OCI-M1 (cell line): ENCODE data around the gene NHP2.

Experiments used
- DNase-seq: peaks from one replicate; lab custom pipeline; 2025; lab: John Stamatoyannopoulos, UW

Gene NHP2

DNA sequence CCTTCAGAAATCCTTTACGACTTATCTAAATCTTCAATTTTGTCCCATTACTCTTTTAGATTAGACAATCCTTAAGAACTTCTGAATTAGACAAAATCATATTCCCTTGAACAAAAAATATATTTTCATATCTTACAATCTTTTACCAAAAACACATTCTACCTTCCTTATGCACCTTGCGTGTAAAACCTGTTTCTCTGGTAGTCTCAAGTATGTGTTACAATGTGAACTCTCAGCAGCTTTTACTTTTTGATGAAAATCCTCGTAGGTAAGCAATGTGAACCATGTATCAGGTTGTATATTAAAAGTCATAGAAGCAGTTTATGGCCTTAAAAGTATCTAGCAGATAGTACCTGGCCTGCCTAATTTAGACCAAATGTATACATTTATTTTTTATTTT lies 20.8 kb upstream of the NHP2 start:
- DNase-seq = no peak

DNA sequence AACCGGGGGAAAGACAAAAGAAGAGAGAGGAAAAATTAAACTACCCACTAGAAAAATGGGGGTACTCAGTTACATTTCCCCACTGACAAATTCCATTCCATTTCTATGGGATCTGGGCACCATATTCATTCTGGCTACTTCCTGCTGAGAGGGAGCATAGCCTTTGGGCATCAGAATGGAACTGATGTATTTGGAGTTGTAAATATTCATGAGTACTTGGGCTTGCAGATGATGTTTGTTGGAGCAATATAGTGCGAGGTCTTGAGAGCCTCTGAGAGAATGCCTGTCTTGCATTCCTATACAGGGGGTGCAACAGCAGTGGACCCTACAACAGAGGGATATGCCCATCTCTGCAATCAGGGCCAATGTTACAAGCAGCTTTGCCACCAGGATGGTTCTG lies 16.8 kb upstream of the NHP2 start:
- no peak for DNase-seq

DNA sequence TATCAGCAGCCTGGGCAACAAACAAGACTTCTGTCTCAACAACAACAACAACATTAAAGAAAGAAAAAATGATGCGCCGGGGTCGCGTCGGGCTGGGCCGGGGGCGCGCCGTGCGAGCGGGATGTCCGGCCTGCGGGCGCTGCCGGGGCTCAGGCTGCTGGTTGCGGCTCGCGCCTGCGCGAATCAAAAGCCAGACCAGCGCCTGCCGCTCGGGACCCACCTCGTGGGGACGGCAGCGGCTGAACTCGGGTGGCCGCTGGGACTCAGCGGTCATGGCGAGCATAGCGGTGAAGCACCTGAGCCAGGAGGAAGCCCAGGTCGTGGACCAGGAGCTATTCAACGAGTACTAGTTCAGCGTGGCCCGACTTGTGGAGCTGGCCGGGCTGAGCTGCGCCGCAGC lies 11.9 kb upstream of the NHP2 start:
- DNase-seq = no peak

DNA sequence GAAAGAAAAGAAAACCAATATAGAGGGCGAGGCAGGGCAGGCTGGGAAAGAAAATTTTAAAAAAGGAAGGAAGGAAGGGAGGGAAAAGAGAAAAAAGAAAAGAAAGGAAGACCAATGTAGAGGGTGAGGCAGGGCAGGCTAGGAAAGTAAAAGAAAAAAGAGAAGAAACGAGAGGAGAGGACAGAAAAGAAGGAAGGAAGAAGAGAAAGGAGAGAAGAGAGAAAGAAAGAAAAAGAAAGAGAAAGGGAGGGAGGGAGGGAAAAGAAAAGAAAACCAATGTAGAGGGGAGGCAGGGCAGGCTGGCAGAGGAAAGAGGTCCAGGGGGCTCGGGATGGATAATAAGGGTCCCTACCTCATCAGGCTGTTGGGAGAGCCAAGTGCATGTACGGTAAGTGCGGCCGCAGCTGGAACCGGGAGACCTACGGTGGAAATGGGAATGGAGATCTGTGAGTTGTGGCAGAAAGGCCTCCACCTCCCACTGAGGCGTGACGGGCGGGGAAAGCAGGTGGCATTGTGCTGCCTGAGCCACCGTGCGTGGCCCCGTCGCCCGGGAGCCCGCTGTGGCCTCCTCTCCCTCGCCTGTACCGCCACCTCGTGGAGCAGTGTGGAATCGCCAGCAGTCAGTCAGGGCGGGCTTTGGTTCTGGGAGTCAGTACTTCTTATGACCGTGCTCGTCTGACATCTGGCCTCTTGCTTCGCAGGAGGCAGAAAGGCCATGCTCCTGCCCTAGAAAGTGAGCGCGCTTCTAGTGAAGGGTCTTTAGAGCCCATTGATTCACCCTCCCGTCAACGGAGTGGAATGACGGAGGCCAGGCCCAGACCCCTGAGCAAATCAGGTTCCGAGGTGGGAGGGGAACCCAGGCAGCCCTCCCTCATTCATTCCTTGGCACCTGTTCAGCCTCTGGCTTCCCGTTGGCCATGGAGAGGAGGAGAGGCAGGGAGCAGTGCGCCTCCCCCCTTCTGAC lies 10.4 kb upstream of the NHP2 start:
- DNase-seq = peak; percentile 92

DNA sequence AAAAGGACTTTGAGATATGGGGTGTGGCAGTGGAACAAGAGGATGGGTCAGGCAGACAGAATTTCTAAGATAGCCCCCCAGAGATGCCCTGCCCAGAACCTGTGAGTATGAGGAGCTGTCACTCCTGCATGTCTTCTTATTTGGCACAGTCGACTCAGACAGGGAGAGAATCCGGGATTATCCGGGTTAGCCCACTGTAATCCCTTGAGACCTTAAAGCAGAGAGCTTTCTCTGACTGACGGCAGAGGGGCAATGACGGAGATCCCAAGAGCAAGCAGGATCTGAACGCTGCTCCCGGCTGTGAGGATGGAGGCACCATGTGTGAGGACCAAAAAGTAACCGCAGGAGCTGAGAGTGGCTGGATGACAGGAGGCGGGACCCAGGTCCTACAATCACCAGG lies 8.8 kb upstream of the NHP2 start:
- DNase-seq = no peak

DNA sequence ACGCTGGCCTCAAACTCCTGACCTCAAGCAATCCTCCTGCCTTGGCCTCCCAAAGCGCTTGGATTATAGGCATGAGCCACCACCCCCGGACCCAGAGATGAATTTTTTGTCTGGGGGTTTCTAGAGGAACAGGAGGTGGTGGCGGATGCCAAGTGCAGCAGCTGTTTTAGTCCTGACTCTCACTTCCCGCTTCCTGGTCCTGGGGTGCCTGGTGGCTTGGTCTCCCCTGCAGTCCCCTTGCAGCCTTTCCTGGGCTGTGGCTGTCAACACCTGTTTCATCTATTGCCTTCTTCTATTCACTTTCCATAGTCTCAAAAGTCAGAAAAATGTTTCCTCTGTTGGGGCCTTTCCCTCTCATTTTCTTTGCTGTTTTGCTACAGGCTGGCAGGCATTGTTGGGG lies 6.5 kb upstream of the NHP2 start:
- no peak for DNase-seq

DNA sequence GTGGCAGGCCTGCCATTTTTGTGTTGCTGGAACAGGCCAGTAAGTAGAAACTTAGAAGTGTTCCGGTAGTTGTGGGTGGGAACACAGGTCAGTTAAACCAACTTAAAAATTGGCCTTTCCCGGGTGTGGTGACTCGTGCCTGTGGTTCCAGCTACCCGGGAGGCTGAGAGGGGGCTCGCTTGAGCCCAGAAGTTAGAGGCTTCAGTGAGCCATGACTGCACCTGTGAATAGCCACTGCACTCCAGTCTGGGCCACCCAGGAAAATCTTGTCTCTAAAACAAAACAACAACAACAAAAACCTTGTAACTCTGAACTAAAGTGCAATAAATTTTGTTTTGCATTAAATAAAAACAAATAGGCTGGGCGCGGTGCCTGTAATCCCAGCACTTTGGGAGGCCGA lies 1.4 kb upstream of the NHP2 start:
- no peak for DNase-seq

DNA sequence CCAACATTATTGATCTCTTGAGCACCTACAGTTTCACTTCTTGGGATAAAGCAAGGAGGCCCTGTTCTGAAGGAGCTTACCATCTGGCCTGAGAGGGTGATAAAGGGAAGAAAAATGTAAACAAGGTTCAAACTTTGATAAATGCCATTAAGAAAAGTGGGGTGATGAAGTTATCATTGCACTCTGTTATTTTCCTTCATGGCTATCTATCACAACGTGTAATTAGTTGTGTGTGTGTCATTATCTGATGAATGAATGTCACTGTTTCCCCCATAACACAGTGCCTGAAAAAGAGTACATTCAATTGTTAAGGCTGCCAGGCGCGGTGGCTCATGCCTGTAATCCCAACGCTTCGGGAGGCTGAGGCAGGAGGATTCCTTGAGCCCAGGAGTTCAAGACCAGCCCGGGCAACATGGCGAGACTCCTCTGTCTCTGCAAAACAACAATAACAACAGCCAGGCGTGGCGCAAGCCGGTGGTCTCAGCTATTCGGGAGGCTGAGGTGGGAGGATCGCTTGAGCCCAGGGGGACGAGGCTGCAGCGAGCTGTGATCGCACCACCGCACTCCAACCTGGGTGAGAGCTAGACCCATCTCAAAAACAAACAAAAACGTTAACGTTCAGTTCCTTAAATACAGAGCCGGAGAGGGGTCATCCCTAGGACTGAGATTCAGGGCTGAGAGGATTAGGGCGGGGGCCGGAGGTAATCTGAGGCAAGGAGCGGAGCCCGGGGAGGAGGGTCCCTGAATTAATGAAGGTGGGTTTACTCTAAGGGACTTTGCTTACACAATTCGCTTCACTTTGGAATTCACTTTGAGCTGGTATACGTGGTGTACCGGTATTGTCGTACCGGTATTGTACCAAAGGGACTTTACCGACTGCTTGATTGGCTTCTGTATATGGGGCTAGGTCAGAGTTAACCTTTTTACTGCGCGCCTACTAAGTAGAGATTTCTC lies 917 bp downstream of the NHP2 start:
- DNase-seq = no peak

DNA sequence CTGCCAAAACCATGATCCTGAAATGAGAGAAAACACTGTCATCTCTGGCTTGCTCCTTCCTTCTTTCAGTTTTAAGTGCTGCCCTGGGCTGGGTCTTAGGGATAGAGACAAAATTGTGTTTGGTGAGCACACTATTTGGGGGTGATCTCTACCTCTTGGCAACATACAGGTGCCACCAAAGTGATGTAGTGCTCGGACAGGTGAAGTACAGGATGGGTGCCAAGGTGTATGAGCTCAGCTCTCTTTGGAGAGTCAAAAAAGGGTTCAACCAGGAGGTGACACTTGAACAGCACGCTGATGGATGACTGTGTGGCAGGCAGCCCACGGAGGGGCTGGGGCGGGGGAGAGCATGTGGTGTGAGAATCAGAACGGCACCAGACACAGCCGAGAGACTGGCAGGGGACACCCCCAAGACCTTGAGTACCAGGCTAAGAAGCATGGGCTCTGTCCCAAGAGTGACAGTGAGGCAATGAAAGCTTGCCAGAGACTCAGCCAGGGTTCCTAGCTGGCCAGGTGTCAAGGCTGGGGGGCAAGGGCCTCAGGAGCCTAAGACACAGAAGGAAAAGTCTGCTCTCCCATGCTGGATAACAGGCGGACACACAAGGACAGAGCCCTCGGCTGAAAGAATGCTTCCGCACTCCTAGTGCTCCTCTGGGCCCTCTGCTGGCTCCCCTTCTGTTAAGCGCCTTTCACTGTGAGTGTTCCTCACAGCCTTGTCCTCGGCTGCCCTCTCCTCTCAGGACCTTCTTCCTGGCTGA lies 2.5 kb downstream of the NHP2 start:
- DNase-seq = no peak

DNA sequence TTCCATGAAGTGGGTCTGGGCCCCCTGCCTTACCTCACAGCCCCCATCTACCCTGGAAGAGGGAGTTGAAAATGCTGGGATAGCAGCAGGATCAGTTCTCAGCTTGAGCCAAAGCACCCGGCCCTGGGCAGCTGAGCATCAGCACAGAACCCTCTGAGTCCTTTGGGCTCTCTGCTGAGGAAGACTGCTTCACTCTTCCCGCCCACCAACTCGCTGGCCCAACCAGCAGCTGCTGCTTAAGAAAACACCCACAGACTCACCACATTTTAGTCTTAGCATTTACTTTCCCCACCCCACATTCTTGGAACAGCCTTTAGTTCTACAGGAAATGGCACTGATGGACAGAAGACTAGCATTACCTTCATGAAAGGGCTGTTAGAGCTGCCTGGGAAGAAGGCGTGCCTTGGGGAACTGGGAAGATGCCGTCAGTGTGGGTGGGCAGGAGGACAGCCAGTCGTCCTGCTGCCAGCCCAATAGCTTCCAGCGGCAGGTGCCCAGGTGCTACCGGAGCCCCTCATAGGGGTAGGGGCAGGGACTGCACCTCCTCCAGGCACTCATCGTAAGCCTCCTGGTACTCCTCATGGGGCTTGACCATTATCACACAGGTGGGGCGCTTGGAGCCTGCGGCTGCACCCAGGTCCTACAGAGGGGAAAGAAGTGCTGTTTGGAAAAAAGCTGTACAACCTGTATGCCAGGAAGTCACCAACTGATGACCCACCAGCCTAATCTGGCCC lies 4.3 kb downstream of the NHP2 start:
- DNase-seq = no peak

DNA sequence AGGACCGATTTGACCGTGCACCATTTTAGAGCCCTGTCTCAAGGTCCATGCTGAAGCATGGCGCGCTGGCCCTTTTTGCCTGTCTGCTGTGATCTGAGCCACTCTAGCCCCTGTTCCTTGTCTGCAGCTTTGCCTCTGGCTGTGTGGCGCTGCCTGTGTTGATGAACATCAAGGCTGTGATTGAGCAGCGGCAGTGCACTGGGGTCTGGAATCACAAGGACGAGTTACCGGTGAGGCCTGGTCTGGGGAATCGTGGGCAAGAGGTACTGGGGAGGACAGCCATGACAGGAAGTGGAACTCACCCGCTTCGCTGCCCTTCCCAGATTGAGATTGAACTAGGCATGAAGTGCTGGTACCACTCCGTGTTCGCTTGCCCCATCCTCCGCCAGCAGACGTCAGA lies 6.3 kb downstream of the NHP2 start:
- DNase-seq = no peak

DNA sequence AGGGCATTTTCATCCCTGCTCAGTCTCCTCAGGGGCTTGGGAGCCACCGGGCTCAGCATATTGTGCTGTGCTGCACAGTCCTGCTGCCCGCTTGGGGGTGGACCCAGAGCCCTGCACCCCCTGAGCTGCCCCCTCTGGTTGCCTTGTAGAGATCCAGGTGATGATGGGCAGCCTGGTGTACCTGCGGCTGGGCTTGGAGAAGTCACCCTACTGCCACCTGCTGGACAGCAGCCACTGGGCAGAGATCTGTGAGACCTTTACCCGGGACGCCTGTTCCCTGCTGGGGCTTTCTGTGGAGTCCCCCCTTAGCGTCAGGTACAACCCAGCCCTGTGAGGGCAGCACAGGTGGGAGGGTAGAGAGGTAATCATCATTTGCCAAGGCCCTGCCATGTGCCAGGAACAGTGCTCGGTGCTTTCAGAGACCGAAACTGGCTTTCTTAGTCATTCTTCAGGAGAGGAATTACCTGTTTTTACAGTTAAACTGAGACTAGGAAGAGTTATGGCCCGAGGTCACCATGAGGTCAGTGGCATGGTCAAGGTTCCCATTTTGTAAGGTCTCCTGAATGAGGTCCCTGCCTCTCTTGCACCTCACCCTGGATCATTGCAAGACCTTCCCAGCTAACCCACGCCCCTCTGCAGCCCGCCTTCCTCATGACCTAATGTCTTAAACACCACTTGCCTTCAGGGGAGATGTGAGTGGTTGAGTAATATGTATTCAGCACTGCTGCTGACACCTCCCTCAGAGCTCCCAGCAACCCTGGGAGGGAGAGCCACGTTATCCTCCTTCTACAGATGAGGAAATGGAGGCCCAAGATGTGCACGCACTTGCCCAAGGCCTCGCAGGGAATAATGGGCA lies 7.5 kb downstream of the NHP2 start:
- DNase-seq = peak; percentile 47

DNA sequence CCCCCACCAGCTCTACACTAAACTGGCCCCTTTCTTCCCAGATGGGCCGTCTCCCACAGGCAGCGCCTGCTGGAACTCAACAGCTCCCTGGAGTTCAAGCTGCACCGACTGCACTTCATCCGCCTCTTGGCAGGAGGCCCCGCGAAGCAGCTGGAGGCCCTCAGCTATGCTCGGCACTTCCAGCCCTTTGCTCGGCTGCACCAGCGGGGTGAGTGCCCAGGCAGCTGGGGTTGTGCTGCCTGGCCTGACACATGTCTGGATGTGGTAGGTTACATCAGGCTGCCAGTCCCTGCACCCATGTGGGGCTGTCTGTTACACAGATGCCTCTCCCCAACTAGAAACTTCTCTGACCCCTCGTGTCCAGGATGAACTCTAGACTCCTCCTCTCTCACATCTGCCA lies 9.8 kb downstream of the NHP2 start:
- DNase-seq = no peak

DNA sequence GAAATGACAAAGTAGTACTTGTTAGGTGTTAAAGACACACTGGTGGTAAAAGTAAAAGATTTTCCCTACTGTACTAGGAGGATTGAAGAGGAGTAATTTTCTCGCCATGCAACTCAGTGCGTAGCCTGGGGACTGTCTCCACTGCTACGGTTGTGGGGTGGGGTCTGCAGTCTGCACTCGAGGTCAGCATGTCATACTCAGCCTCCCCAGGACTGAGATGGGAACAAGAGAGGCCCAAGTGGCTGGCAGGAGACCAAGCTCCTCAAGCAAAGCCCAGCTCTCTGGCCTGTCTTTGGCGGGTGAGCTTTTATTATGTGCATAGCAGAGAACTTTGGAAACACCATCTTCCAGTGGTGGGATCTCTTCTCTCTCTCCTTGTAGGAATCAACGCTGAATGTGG lies 10.4 kb downstream of the NHP2 start:
- no peak for DNase-seq

DNA sequence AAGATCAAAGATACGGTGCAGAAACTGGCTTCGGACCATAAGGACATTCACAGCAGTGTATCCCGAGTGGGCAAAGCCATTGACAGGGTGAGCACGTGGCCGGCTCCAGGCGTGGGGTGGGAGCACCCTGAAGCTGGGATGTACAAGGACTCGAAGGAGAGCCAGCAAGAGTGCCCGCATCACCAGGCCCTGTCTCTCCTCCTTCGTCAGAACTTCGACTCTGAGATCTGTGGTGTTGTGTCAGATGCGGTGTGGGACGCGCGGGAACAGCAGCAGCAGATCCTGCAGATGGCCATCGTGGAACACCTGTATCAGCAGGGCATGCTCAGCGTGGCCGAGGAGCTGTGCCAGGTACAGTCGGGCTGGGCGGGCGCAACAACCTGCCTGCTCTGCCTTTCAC lies 11.0 kb downstream of the NHP2 start:
- no peak for DNase-seq

DNA sequence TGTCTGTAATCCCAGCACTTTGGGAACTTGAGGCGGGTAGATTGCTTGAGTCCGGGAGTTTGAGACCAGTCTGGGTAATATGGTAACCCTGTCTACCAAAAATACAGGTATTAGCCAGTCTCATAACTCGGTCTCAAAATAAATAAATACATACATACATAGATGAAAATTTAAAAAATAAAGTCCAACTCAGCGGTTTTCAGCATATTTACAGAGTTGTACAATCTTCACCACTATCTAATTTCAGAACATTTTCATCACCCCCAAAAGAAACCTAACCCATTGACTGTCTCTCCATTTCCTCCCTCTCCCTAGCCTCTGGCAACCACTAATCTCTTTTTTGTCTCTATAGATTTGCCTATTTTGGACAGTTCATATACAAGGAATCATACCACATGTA lies 12.1 kb downstream of the NHP2 start:
- DNase-seq = no peak

DNA sequence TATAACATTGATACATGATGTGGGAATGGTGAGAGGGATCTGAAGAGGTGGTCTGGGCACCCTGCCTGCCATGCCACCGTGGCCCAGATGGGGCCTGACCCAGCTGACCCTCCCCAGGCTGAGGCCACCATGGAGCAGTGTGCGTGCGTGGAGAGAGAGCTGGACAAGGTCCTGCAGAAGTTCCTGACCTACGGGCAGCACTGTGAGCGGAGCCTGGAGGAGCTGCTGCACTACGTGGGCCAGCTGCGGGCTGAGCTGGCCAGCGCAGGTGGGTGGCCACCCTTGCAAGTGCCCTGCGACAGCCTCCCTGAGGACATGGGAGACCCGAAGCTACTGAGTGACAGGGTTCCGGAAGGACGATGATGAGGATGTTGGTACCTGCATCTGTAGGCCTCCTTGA lies 15.7 kb downstream of the NHP2 start:
- DNase-seq = no peak

DNA sequence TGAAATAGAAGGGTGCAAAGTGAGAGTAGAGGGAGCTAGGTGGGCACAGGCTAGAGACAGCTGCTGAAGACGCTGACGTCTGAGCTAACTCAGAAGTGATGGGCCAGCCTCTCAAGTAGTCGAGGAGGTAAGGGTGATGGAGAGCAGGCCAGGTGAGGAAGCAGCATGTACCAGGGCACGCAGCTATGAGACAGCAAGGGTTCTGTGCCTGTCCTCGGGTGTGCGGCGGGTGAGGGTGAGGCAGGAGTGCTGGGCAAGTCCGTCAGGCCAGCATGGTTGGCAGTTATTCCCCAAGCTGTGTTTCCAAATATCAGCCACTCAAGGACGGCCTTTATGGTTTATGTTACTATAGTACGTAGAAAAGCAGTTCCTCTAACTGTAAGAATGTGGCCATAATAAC lies 16.7 kb downstream of the NHP2 start:
- no peak for DNase-seq

DNA sequence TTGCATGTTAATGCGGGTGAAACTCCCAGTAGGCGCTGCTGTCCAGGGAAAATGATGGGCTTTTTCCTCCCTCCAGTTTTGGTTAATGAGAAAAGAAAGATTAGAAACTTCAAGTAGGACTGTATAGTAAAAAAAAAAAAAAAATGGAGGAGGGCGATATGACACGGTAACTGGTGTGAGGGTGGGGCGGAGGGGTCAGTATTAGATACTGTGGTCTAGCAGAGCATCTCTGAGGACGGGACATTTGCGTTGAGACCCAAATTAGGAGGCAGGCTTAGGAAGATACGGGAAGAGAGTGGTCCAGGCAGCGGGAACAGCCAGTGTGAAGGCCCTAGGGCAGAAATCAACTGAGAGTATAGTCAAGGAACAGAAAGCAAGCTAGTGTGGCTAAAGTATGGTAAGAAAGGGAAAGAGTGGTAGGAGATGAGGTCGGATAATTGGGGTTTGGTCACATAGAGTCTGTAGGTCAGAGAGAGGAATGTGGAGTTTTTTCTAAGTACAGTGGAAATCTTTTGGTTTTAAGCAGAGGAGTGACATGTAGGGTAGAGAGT lies 22.2 kb downstream of the NHP2 start:
- peak; percentile 37 for DNase-seq
